Cardiac muscle cell (in vitro differentiated cells and primary cell): ENCODE data around the gene STYXL1. TPM values are rescaled to one million over a fixed set of nuclear protein-coding genes. Genes with fewer than 3 reads are reported as not detected.

Experiments used
- DNase-seq, 2 donors: peaks; one replicate each; pipeline versions ENCODE4 v3.0.0 to v3.0.0-alpha.2; 2010 to 2017; ENCODE audit warnings: low read depth in 1 of 2, low spot score in 1 of 2
- H3K27ac ChIP-seq: fragments of 200-600 bp; sonication (generic); 2 replicates; pipeline ENCODE4 v1.5.1; 2016
- H3K27me3 ChIP-seq: fragments of 200-600 bp; sonication (generic); 2 replicates; pipeline ENCODE4 v1.6.0; 2016; ENCODE audit warnings: control low read depth
- H3K36me3 ChIP-seq: fragments of 200-600 bp; sonication (generic); 2 replicates; pipeline ENCODE4 v1.5.1; 2016; ENCODE audit warnings: control low read depth
- H3K4me1 ChIP-seq: fragments of 200-600 bp; sonication (generic); 2 replicates; pipeline ENCODE4 v1.8.1; 2017; ENCODE audit warnings: low read depth, mild to moderate bottlenecking, mixed run types
- H3K4me3 ChIP-seq: fragments of 200-600 bp; sonication (generic); 2 replicates; pipeline ENCODE4 v1.5.1; 2016; ENCODE audit warnings: mild to moderate bottlenecking
- H3K9me3 ChIP-seq: fragments of 200-600 bp; sonication (generic); 2 replicates; pipeline ENCODE4 v1.5.1; 2017; ENCODE audit warnings: low read depth, mild to moderate bottlenecking, control low read depth
- CTCF ChIP-seq: IDR thresholded peaks from 2 replicates; pipeline ENCODE4 v1.5.1; 2012; ENCODE audit warnings: low read depth, mild to moderate bottlenecking, low read length
- polyA plus RNA-seq: library from polyadenylated mRNA; unstranded; fragments of >200 nt; fragmentation: Nextera tagmentation; extraction: Ambion mirVana; gene quantifications from 2 replicates; pipeline ENCODE4 v1.2.1, GENCODE V29; 2016
- total RNA-seq: library from RNA; depleted of rRNA; stranded (reverse); fragments of >200 nt; gene quantifications from 2 replicates; pipeline ENCODE4 v1.2.3, GENCODE V29; 2016

STYXL1 gene
- total and polyA plus RNA-seq, 2 experiments from 2014 or later = 66.3 to 87.8 TPM

DNA sequence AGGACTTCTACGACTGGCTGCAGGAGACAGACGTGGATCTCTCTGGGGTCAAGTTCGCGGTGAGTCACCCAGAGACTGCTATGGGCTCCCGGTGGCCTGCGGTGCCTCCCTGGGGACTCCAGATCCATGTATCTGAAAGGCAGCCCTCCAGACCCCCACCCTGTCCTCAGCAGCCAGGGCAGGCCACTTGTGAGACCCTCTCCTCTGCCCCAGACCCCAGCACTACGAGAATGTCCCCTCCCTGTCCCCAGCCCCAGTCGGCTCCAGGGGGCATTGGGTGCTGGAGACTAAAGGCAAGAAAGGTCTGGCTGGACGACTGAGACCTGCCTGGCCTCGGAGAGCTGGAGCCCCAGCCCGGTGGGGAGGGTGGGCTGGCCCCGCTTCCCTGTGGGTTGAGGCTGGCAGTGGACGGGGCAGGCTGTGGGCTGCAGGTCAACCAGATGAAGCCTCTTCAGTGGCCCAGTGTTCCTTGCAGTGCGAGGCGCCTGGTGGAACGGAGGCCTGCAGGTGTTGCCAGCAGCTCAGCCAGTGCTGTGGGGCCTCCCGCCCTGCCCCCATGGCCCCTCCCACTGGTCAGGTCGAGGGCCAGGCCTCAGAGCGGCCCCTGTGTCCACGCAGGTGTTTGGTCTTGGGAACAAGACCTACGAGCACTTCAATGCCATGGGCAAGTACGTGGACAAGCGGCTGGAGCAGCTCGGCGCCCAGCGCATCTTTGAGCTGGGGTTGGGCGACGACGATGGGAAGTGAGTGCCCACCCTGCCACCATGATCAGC, 67.2 kb downstream of the STYXL1 start:
- H3K9me3 ChIP-seq = no peaks in the 10 kb centered on the region
- no peak for DNase-seq
- H3K4me1 ChIP-seq = peaks cover 7% of the 10 kb centered on the region
- H3K4me3 ChIP-seq = no peak overlapping the region
- H3K27ac ChIP-seq = peak overlapping the region; percentile 72
- H3K36me3 ChIP-seq = no peaks in the 10 kb centered on the region
- no peak for TF ChIP-seq CTCF
- H3K27me3 ChIP-seq = no peaks in the 10 kb centered on the region

- DNase-seq = no peak
- H3K4me1 ChIP-seq = peaks cover 7% of the 10 kb centered on the region
- no peak overlapping the region for H3K4me3 ChIP-seq
- no peaks in the 10 kb centered on the region for H3K36me3 ChIP-seq
- no peaks in the 10 kb centered on the region for H3K9me3 ChIP-seq
- TF ChIP-seq CTCF = no peak
- no peaks in the 10 kb centered on the region for H3K27me3 ChIP-seq
- H3K27ac ChIP-seq = peak overlapping the region; percentile 72
Observed at GRCh38 chr7:75979759-75980429, 67.9 kb downstream of the STYXL1 start.

GRCh38 chr7:75977743-75978142, 70.1 kb downstream of the STYXL1 start:
- H3K4me1 ChIP-seq = peaks cover 7% of the 10 kb centered on the region
- H3K27ac ChIP-seq = no peak overlapping the region
- peak; percentile 41 to 86 for DNase-seq
- no peaks in the 10 kb centered on the region for H3K36me3 ChIP-seq
- TF ChIP-seq CTCF = no peak
- H3K9me3 ChIP-seq = no peaks in the 10 kb centered on the region
- H3K27me3 ChIP-seq = no peaks in the 10 kb centered on the region
- no peak overlapping the region for H3K4me3 ChIP-seq

DNA sequence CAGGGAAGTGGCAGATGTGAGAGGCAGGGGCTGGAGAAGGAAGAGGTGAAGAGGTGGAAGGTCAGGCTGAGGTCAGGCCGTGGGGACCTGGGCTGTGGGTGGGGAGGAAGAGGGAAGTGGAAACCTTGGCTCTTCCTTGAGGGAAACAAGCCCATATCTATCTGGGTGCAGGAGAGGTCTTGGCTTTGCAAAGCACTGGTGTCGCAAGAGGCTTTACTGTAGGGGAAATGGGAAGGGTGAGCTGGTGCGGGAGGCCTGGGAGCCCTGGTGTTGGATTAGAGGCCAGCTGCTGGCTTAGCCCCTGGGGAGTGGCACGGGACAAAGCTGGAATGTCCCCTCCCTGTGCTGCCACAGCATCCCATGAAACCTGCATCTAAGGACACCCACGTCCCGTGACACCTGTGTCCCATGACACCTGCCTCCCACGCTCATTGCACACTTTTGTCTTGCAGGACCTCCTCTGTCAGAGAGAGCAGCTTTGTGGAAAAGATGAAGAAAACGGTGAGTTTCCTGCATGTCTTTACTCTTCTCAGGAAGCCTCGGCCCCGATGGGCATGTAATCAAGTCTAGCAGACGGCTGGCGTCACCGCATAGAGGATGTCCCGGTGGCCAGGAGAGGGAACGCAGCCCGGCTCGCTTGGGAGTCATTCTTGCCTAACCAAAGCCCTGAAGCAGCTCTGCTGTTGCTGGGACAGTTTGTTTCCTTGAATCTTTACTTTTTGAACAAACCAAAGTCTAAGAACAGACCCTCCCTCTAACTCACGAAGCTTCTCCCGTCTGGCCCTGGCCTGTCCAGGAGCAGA, 75.6 kb downstream of the STYXL1 start:
- Histone ChIP-seq H3K27me3 (no peaks in the 10 kb centered on the region), H3K9me3 (no peaks in the 10 kb centered on the region), H3K4me1 (peaks cover 11% of the 10 kb centered on the region), H3K36me3 (no peaks in the 10 kb centered on the region), H3K4me3 (no peak overlapping the region), H3K27ac (peak overlapping the region; percentile 63)
- peak; percentile 9 for TF ChIP-seq CTCF
- peak; percentile 33 to 67 for DNase-seq

DNA sequence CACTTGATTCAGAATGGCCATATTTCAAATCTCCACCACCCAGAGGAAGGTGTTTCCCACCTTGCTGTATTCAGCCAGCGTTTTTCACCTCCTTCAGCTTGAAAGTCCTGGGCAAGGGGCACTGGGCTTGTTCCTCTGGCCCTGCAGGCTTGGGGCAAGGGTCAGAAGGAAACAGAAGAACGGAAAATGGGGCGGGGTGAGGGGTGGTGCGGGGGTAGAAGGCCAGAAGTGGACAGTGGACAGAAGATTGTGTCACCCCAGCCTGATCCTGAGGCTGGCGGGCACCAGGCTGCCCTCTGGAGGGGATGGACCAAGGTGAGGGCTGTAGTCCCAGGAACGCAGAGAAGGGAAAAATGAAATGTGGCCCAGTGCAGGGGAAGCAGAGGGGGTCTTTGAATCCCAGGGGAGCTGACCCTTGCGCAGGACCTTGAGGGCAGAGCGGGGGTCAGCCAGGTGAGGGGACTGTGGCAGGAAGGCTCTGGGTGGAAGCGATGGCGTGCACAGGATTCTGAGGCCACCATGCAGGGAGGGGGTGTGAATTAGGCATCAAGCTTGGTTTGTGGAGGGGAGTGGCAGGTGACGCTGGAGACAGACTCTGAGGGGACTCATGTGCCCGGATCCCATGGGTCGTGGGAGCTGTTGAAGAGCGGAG, 76.4 kb downstream of the STYXL1 start:
- Histone ChIP-seq H3K4me1 (peaks cover 11% of the 10 kb centered on the region), H3K27me3 (no peaks in the 10 kb centered on the region), H3K9me3 (no peaks in the 10 kb centered on the region), H3K27ac (peak overlapping the region; percentile 63), H3K36me3 (no peaks in the 10 kb centered on the region), H3K4me3 (no peak overlapping the region)
- no peak for DNase-seq
- no peak for TF ChIP-seq CTCF
